ENCODE measurements around the gene PVR.

The PVR gene

DNA sequence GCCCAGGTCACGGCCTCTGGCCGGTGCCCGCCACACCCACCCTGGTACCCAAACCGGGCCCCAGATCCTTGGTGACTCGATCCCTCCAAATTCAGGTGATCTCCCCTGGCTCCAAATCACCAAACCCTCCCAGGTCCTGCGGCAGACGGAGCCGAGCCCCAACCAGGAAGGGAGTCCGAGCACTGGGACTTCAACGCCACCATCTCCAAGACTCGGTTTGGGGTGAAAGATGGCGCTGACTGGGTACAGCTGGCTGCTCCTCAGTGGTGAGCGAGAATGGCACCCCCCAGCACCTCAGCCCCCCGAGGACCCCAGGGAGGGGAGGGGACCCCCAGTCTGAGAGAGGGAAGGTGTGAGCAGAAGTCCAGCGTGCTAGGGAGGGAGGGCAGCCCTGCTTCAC lies 57.5 kb downstream of the PVR start:
- Histone ChIP-seq H3K9me3 (ENCODE audit: control insufficient read depth, insufficient read depth, low read depth, low read length) (no peaks in the 10 kb centered on the region), H3K36me3 (ENCODE audit: control insufficient read depth in 2 of 2, insufficient read depth in 1 of 2, low read length in 2 of 2) (no peaks in the 10 kb centered on the region), H3K27ac (ENCODE audit: extremely low read depth, low read depth, low read length) (no peak overlapping the region), H3K4me1 (ENCODE audit: control insufficient read depth, insufficient read depth, low read length) (no peaks in the 10 kb centered on the region), H3K4me3 (ENCODE audit: low read depth, low read length) (no peak overlapping the region)
- TF ChIP-seq HOXA7 (CRISPR knock-in tag; IDR thresholded peaks at IDR 0.05; ENCODE audit: borderline replicate concordance): no peak
- TF ChIP-seq BCL11A (tag by site-specific recombination; IDR thresholded peaks at IDR 0.05; ENCODE audit: low read depth): no peak
- no peak for TF ChIP-seq ZNF114 (tag by site-specific recombination; IDR thresholded peaks at IDR 0.05)
- TF ChIP-seq KLF8 (tag by site-specific recombination; IDR thresholded peaks at IDR 0.05): no peak
- TF ChIP-seq, protein P1, sequence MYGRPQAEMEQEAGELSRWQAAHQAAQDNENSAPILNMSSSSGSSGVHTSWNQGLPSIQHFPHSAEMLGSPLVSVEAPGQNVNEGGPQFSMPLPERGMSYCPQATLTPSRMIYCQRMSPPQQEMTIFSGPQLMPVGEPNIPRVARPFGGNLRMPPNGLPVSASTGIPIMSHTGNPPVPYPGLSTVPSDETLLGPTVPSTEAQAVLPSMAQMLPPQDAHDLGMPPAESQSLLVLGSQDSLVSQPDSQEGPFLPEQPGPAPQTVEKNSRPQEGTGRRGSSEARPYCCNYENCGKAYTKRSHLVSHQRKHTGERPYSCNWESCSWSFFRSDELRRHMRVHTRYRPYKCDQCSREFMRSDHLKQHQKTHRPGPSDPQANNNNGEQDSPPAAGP (tag by site-specific recombination; IDR thresholded peaks at IDR 0.05): no peak
- no peak for TF ChIP-seq ZNF529 (tag by site-specific recombination; IDR thresholded peaks at IDR 0.05; ENCODE audit: insufficient replicate concordance)
- TF ChIP-seq IKZF3 (tag by site-specific recombination; IDR thresholded peaks at IDR 0.05): no peak
- no peak for TF ChIP-seq ZNF280C (tag by site-specific recombination; IDR thresholded peaks at IDR 0.05)
- TF ChIP-seq BCL11B (tag by site-specific recombination; IDR thresholded peaks at IDR 0.05; ENCODE audit: low read depth): no peak
- TF ChIP-seq ZNF157 (tag by site-specific recombination; IDR thresholded peaks at IDR 0.05): no peak
- TF ChIP-seq ZBTB17 (tag by site-specific recombination; IDR thresholded peaks at IDR 0.05): no peak
- TF ChIP-seq, protein P2, sequence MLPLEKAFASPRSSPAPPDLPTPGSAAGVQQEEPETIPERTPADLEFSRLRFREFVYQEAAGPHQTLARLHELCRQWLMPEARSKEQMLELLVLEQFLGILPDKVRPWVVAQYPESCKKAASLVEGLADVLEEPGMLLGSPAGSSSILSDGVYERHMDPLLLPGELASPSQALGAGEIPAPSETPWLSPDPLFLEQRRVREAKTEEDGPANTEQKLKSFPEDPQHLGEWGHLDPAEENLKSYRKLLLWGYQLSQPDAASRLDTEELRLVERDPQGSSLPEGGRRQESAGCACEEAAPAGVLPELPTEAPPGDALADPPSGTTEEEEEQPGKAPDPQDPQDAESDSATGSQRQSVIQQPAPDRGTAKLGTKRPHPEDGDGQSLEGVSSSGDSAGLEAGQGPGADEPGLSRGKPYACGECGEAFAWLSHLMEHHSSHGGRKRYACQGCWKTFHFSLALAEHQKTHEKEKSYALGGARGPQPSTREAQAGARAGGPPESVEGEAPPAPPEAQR (tag by site-specific recombination; IDR thresholded peaks at IDR 0.05): no peak
- TF ChIP-seq GLIS1 (tag by site-specific recombination; IDR thresholded peaks at IDR 0.05): no peak
- TF ChIP-seq, protein P3, sequence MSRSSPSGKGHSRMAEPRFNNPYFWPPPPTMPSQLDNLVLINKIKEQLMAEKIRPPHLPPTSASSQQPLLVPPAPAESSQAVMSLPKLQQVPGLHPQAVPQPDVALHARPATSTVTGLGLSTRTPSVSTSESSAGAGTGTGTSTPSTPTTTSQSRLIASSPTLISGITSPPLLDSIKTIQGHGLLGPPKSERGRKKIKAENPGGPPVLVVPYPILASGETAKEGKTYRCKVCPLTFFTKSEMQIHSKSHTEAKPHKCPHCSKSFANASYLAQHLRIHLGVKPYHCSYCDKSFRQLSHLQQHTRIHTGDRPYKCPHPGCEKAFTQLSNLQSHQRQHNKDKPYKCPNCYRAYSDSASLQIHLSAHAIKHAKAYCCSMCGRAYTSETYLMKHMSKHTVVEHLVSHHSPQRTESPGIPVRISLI (tag by site-specific recombination; IDR thresholded peaks at IDR 0.05): no peak
- TF ChIP-seq, protein P4, sequence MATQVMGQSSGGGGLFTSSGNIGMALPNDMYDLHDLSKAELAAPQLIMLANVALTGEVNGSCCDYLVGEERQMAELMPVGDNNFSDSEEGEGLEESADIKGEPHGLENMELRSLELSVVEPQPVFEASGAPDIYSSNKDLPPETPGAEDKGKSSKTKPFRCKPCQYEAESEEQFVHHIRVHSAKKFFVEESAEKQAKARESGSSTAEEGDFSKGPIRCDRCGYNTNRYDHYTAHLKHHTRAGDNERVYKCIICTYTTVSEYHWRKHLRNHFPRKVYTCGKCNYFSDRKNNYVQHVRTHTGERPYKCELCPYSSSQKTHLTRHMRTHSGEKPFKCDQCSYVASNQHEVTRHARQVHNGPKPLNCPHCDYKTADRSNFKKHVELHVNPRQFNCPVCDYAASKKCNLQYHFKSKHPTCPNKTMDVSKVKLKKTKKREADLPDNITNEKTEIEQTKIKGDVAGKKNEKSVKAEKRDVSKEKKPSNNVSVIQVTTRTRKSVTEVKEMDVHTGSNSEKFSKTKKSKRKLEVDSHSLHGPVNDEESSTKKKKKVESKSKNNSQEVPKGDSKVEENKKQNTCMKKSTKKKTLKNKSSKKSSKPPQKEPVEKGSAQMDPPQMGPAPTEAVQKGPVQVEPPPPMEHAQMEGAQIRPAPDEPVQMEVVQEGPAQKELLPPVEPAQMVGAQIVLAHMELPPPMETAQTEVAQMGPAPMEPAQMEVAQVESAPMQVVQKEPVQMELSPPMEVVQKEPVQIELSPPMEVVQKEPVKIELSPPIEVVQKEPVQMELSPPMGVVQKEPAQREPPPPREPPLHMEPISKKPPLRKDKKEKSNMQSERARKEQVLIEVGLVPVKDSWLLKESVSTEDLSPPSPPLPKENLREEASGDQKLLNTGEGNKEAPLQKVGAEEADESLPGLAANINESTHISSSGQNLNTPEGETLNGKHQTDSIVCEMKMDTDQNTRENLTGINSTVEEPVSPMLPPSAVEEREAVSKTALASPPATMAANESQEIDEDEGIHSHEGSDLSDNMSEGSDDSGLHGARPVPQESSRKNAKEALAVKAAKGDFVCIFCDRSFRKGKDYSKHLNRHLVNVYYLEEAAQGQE (tag by site-specific recombination; IDR thresholded peaks at IDR 0.05): no peak
- TF ChIP-seq, protein P5, sequence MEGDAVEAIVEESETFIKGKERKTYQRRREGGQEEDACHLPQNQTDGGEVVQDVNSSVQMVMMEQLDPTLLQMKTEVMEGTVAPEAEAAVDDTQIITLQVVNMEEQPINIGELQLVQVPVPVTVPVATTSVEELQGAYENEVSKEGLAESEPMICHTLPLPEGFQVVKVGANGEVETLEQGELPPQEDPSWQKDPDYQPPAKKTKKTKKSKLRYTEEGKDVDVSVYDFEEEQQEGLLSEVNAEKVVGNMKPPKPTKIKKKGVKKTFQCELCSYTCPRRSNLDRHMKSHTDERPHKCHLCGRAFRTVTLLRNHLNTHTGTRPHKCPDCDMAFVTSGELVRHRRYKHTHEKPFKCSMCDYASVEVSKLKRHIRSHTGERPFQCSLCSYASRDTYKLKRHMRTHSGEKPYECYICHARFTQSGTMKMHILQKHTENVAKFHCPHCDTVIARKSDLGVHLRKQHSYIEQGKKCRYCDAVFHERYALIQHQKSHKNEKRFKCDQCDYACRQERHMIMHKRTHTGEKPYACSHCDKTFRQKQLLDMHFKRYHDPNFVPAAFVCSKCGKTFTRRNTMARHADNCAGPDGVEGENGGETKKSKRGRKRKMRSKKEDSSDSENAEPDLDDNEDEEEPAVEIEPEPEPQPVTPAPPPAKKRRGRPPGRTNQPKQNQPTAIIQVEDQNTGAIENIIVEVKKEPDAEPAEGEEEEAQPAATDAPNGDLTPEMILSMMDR (tag by site-specific recombination; IDR thresholded peaks at IDR 0.05): no peak
- no peak for TF ChIP-seq ZNF837 (tag by site-specific recombination; IDR thresholded peaks at IDR 0.05)
- TF ChIP-seq, protein P6, sequence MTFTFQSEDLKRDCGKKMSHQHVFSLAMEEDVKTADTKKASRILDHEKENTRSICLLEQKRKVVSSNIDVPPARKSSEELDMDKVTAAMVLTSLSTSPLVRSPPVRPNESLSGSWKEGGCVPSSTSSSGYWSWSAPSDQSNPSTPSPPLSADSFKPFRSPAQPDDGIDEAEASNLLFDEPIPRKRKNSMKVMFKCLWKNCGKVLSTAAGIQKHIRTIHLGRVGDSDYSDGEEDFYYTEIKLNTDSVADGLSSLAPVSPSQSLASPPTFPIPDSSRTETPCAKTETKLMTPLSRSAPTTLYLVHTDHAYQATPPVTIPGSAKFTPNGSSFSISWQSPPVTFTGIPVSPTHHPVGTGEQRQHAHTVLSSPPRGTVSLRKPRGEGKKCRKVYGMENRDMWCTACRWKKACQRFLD (tag by site-specific recombination; IDR thresholded peaks at IDR 0.05): no peak
- no peak for TF ChIP-seq ZNF777 (tag by site-specific recombination; IDR thresholded peaks at IDR 0.05; ENCODE audit: borderline replicate concordance)
- ChIA-PET POLR2A (no interaction called here), CTCF (interaction anchor here (1.8 kb wide), 1 partner anchor 23 kb away, joined by 8 read pairs; no protein-coding TSS in a partner anchor)

Measured in HEK293 (cell line).